ENCODE data around the gene LKAAEAR1. TPM values are rescaled to one million over a fixed set of nuclear protein-coding genes. Genes with fewer than 3 reads are reported as not detected.
"Not testable (repeated sequence)": the region's sequence is repeated elsewhere in the genome, so short reads cannot be mapped to it uniquely, and the experiment has no call there.

Gene LKAAEAR1
- polyA plus RNA-seq, 1 donor, result not detected

DNA sequence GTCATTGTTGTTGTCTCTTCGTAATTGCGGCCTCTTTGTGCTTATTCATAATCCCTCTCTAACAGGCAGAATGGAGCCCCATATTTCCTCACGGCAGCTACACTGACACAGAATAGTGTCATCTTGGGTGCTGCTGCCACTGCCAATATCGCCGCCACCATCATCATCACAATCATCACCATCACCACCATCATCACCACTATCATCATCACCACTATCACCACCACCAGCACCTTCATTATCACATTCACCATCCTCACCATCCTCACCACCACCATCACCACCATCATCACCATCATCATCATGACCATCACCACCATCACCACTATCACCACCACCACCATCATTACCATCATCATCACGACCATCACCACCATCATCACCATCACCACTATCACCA is 12.3 kb upstream of the LKAAEAR1 start:
- DNase-seq, result no peak

DNA sequence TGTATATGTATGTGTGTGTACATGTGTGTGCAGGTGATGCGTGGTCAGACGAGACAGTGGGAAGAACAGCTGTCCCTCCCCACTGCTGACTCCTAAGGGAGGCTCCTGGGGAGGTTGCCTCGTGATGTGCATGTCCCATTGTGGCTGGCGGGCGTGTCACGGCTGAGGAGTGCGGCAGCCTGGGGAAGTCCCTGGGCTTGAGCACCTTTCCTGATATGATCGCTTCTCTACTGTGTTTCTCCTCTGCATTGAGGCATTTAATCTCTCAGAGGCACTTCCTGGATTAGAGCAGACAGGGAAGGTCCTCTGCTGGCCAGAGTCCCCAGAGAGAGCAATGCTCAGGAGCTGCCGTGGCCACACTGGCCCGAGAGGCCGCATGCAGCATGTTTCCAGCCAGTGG is 11.7 kb upstream of the LKAAEAR1 start:
- no peak for DNase-seq

DNA sequence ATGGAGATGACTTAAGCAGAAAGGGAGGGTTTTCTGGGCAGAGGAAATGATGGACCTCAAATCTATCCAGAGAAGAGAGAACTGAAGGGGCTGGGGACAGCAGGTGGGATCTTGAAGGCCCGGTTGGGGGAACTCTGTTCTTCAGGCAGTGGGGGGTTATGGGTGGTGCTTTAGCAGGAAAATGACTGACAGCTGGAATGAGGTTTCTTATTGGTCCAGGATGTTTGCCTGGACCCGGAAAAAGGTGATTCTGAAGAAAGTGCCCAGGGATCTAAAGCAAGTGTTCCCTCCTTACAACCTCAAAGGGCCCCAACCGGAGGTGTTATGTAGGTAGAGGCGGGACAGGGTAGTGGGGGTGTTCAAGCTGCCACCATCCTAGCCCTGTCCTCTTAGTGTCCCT is 11.3 kb upstream of the LKAAEAR1 start:
- DNase-seq, result no peak

DNA sequence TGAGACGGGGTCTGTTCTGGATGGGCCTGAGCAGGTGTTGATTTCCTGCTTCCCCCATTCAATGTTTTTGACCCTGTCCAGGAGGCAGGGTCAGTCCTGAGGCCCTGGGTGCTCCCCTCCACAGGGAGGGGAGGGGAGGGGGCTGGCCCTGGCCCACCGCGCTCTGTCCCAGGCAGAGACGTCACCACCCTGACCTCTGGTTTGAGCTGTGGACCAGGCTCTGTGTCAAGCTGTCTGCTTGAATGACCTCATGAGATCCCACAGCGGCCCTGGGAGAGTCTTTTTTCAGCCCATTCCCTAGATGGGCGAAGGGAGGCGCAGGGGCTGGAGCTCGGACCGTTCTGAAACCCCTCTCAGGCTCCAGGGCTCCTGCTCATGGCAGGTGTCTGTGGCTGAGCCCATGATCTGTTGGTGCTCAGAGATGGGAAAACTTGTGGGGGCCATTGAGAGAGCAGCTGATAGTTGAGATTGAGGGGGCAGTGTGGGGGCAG is 8.9 kb upstream of the LKAAEAR1 start:
- DNase-seq, result no peak

DNA sequence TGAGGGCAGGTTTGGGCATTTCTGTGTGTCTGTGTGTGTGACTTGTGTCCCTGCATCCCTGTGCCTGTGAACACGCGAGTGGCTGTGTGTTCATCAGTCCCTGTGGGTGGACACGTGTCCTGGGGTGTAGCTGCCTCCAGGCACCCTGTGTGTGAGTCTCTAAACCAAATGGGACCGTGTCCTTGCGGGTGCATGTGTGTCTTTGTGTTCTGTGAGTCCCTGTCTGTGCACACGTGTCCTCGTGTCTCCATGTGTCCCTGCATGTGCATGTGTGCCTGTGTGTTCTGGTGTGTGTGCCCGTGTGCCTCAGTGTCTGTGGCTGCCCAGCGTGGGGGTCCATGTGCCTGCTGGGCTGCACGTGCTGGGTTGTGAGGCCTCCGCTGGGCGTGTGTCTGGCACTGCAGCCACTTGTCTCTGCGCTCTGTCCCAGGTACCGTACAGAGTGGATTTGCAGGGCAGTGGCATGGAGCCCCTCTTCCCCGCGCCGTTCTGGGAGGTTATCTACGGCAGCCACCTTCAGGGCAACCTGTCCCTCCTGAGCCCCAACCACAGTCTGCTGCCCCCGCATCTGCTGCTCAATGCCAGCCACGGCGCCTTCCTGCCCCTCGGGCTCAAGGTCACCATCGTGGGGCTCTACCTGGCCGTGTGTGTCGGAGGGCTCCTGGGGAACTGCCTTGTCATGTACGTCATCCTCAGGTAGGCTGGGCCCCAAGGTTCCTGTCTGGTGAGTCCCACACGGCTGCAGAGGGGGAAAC is 8.2 kb upstream of the LKAAEAR1 start:
- no peak for DNase-seq

DNA sequence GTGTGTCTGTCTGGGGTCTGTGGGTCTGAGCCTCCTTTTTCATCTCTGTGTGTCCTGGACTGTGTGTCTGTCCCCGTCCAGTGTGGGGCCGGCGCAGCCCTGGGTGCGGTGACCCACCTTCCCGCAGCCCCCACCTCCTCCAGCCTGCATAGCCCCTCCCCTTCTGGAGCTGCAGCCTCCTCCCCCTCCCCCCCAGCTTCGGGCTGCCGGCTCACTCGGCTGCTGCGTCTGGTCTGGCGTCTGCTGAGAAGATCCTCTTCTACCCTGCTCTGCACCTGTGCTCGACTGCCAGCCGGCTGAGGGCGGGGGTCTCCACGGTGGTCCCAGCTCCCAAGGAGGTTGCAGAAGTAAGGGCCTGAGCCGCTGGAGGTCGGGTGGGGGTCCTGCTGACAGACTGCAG is 7.6 kb upstream of the LKAAEAR1 start:
- DNase-seq, result no peak

DNA sequence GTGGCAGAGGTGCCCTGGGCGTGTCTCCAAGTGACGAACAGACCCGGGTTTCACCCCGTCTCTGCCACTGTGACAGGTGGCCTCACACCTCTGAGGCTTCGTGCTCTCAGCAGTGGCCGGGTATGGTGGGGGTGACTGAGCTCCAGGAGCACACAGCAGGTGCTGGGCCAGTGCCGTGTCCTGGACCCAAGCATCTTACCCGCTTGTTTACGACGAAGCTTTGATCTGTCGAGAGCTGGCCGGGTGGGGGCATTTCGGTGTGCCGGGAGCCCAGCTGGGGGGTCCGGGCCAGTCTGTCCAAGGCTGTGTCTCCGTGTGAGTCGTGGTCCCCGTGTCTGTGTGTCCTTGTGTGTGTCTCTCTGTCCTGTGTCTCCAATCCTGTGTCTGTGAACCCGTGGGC is 7.1 kb upstream of the LKAAEAR1 start:
- DNase-seq, result no peak

DNA sequence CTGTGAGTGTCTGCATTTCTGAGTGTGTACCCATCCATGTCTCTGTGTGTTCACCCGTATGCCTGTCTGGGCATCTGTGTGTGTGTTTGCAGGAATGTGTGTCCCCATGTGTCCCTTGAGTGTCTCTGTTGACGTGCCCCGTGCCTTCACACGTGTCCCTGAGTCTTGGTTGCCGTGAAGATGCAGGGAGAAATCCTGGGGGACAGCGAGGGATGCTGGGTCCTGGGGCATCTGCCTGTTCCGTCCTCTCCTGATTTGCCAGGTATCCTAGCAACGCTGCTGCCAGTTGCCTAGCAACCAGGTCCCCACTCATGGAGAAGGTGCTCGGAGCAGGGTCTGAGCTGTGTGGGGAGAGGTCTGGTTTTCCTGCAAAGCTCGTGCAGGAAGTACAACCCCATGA is 6.0 kb upstream of the LKAAEAR1 start:
- no peak for DNase-seq

DNA sequence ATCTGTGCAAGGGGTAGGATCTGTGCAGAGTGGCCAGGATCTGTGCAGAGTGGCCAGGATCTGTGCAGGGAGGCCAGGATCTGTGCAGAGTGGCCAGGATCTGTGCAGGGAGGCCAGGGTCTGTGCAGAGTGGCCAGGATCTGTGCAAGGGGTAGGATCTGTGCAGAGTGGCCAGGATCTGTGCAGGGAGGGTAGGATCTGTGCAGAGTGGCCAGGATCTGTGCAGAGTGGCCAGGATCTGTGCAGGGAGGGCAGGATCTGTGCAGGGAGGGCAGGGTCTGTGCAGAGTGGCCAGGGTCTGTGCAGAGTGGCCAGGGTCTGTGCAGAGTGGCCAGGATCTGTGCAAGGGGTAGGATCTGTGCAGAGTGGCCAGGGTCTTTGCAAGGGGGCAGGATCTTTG is 4.4 kb upstream of the LKAAEAR1 start:
- not testable (repeated sequence) for DNase-seq

DNA sequence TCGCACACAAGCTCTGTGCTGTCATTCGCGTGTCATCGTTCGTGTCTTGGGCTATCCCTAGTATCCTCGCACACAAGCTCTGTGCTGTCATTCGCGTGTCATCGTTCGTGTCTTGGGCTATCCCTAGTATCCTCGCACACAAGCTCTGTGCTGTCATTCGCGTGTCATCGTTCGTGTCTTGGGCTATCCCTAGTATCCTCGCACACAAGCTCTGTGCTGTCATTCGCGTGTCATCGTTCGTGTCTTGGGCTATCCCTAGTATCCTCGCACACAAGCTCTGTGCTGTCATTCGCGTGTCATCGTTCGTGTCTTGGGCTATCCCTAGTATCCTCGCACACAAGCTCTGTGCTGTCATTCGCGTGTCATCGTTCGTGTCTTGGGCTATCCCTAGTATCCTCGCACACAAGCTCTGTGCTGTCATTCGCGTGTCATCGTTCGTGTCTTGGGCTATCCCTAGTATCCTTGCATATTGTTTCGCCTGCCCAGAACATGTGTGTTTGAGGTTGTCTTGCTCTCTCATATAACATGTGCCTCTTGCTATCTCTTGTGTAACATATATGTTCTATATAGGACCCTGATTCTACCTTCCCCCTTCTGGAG is 3.1 kb upstream of the LKAAEAR1 start:
- not testable (repeated sequence) for DNase-seq

DNA sequence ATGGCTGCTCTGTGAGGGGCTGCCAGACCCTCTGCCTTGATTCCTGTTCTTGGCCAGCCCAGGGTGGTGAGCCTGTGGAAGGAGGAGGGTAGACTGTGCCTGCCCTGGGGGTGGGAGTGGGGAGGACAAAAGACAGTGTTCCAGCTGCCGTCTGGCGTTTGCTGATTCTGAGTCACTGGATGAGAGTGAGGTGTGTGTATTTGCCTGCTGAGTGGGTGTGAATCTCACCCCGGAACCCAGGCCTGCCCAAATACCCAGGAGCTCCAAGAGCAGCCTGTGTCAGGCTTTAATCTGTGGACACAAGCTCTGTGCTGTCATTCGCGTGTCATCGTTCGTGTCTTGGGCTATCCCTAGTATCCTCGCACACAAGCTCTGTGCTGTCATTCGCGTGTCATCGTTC is 2.6 kb upstream of the LKAAEAR1 start:
- DNase-seq, result no peak

DNA sequence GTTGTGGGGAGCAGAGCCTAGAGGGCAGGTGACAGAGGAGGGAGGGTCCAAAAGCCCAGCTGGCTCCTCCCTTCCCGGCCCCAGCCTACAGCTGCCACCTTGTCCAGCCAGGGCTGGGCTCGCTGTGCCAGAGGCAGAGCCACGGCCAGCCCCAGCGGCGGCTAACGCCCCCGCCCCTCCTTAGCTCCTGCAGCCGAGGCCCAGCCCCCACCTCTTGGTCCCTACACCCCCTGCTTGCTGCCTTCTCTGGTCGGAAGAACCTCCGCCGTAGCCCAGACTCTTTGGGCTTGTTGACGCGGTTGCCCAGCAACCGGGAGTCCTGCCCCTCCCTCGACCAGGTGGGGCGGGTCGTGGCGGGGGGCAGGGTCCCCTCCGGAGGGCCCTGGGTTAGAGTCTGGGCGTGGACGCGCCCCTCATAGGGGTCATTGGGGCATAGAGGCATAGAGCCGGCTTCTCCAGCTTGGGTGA is 521 bp upstream of the LKAAEAR1 start:
- DNase-seq, result no peak

DNA sequence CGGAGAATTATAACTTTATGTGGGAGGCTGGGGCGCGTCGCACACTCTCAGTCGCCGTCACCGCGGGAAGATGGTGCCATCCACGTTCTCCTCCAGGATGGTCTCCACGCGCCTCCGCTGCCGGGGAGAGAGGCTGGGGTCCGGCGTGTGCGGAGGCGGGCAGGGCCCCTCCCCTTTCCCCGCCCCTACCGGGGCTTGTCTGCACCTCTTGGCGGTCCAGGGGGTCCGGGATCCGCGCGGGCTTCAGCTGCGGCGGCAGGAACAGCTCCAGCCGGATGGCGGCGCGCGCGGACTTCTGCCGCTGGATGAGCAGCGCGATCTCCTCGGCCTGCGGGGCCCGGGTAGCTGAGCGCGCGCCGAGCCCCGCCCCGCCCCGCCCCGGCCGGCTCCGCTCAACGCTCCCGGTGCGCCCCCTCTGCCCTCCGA is 807 bp downstream of the LKAAEAR1 start:
- peak; percentile 81 for DNase-seq

DNA sequence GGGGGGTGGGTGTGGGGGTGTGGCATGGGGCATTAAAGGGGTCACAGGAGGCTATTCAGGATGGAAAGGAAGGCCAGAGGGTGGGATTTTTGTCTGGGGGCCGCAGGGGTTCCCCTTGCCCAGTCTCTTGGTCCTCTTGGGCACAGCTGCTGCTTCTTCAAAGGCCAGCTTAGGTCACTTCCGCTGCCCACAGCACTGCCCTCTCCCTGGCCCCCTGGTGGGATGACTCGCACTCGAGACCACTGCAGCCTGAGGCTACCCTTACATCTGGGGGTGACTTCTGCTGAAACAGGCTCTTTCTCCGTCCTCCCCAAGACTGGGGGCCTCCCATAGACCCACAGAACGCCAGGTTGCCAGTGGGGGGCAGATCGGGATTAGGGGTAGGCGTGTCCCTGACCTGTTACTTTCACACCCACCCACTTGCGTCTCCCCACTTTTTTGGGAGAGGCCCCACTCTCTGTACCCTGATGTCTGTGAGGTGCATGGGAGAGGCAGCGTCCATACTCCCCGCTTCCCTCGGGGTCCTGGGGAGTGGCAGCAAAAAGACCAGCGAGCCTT is 1.3 kb downstream of the LKAAEAR1 start:
- no peak for DNase-seq

DNA sequence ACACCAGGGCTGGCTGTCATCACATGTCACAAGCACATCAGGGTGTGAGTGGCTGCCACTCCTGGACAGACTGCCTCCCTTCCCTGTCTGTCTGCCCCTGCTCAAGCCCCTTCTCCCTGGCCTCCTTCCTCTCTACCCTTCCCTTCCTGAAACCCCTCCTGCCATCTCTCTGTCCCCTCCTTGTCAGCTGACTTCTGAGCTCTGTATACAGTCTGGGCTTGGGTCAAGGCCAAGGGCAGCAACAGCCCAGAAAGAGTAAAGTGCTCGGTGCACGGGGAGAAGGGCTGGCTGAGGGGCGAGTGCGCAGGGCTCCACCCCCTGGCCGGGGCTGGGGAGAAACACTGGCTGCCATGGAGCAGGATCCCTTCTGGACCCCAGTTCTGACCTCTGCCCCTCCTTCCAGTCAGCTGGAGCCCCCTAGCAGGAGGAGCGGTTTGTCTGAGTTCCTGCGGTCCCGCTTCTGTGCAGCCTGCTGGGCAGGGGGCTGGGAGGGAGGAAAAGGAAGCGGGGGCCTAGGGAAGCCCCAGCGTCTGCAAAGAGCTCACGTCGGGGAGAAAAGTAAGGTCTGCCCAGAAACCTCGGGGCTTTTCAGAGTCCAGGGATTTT is 2.0 kb downstream of the LKAAEAR1 start:
- DNase-seq, result no peak

DNA sequence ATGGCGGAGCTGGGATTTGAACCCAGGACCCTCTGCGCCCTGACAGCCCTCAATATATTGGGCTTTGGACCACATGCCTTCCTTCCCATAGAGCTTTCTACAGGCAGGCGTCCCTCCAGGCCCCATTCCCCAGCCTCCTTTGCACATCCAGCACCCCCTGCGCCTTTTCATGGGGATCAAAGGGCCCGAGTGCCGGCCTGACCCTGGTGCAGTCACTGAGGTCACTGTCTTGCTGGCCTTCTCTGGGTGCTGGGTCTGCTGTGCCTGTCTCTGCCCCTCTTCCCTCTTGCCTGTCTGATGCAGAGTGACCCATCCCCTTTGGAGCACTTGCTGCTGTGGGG is 2.6 kb downstream of the LKAAEAR1 start:
- DNase-seq, result no peak

DNA sequence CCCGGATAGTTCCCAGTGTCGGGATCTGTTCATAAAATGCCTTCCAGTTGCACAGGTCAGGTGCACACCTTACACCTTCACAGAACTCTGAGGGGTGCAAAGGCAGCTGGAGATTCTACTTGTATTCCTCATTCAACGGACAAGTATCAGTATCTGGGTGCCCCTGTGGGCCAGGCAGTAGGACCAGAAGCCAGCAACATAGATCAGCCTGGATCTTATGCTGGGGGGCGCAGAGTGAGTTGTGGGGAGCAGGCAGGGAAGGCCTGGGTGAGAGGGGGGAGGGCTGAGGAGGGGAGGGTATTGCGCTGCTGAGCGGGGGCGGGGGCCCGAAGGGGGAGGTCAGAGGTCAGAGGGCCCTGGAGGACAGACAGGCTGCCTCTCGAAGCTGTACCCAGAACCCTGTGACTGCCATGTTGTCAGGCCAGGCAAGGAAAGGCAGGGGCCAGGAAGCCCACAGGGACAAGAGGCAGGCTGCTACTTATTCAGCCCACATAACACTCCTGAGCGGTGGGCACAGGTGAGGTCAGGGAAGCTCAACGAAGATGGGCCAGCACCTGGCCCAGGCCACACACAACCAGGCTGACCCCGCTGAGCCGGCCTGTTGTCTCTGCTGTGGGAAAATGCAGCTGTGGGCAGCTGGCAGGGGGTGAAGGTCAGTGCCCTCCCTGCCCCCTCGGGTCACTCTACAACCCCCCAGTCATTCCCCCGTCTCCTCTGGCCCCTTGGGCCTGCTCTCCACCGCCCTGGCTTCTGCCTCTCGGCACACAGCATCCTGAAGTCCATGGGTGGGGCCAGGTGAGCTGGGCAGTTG is 3.2 kb downstream of the LKAAEAR1 start:
- DNase-seq, result no peak

DNA sequence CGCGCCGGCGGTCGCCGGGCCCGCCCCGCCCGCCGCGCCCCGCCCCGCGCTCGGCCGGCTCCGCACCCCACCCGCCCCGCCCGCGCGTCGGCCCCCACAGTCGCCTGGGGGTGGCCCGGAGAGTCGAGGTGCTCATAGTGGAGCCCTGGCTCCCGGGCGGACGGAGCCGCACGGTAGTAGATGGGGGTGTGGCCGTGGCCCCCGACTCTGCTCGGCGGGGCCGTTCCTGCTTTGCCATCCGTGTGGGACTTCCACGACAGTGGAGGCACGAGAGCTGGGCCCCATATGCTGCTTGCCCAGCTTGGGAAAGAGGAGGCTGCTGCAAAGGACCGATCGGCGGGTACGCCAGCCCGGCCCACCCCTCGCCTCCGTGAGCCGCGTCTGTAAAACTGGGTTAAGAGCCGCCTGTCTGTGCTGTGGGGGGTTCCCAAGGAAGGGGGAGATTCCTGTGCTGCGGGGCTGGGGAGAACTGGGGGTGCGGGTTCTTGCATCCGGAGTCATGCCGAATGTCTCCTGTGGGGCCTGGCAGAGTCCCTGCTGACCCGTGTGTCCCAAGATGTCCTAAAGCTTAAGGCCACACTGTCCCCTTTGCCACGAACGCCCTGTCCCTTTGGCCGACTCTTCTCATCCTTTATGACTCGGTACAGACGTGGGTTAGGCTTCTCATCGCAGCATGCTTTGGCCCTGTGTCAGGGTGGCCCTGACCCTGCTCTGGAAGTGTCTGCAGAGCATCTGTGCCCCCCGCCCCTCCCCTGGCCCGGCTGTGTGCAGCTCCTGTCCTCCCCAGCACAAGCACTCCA is 4.0 kb downstream of the LKAAEAR1 start, which contains the start of gene OPRL1:
OPRL1 (plus strand) TSS at position 70 of the 800 bp plus-strand sequence. CDS start 12,639 bp downstream, outside the sequence.
- DNase-seq, result no peak

DNA sequence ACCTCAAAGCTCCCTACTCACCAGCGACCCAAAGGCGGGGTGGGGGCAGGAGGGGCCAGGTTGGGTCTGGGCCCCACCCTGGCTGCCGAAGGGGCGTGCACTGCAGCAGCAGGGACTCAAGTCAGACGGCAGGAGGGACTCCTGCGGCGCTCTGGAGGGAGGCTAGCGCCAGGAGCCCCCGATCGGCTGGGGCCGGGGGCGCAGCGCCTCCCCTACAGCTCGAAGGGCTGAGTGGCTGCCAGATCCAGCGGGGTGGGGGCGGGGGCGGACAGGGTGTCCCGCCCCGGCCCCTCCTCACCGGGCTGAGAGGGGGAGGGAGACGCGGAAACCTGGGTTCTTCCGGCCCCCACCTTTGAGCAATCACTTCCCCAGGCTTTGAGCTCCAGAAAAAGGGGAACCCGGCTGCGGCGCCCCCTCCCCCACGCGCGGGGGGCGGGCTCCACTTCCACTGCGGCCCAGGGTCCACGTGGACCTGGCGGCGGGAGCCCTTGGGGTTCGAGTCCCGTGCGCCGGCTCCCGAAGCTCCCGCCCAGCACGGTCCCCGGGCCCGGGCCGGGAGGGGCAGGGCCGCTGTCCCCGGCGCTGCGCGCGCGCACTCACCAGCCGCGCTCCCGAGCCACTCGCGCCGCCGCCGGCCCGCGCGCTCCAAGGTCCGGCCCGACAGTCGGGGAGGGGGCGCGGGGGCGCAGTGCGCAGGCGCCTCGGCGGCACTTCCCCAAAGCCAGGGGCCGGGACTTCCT is 4.8 kb downstream of the LKAAEAR1 start, which contains the start of gene RGS19:
RGS19 (minus strand) TSS at position 246 of the 740 bp plus-strand sequence. CDS start 2,632 bp downstream, outside the sequence.
- DNase-seq, result peak; percentile 86

DNA sequence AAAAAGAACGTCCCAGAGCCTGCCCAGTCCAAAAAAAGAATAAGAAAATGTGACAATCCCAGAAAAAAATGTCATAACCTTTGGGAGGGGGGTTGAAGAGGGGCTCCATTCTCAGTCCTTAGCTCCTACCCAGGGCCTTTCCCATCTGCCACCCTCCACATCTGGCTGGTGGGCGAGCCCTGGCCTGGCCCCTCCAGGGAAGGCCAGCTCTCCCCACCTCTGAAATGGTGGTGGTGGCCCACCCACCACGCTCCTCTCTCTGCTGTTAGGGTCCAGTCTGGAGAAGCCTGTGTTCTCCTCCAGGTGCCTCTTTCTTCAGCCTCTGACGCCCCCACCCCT is 5.3 kb downstream of the LKAAEAR1 start:
- no peak for DNase-seq
